Measurements from ENCODE around the gene FAM193B. TPM values are rescaled to one million over a fixed set of nuclear protein-coding genes. Genes with fewer than 3 reads are reported as not detected.

FAM193B gene
- polyA plus RNA-seq, 3 donors: 1.6 to 216 (median 1.9) TPM

- peak overlapping the region; percentile 99 for H3K9ac ChIP-seq (ENCODE audit: insufficient read depth, low read length, poor library complexity, severe bottlenecking)
- no peak for TF ChIP-seq CTCF (IDR thresholded peaks at IDR 0.05)
- intact Hi-C loops (cut with micrococcal nuclease): loop anchor here in 1 of 2 donors (2.0 kb wide), 1 partner anchor 33 kb away; no protein-coding TSS in a partner anchor
- H3K27me3 Mint-ChIP-seq (ENCODE audit: low read depth in 3 of 3): peaks cover 0 to 9% (median 3%) of the 10 kb centered on the region in 3 donors
- peak overlapping the region; percentile 99 for H3K4me2 ChIP-seq (replicated peaks; ENCODE audit: extremely low read depth, low read length, poor library complexity, severe bottlenecking)
- no peaks in the 10 kb centered on the region for H3K27me3 ChIP-seq (ENCODE audit: control insufficient read depth in 2 of 2, insufficient read depth in 2 of 2, low read length in 2 of 2)
- peak overlapping the region; percentile 99 to 100 (median 99) for H3K27ac Mint-ChIP-seq
- peaks cover 30% of the 10 kb centered on the region for H4K20me1 ChIP-seq (ENCODE audit: insufficient read depth, low read length)
- H3K4me1 Mint-ChIP-seq: peaks cover 49% of the 10 kb centered on the region
- H2AFZ ChIP-seq (ENCODE audit: insufficient read depth, low read depth, low read length, poor library complexity, severe bottlenecking): no peak overlapping the region
- H3K36me3 ChIP-seq (replicated peaks in 1 of 2; ENCODE audit: control insufficient read depth in 1 of 2, insufficient read depth in 2 of 2, low read length in 2 of 2): peaks cover 46 to 53% of the 10 kb centered on the region in 2 donors
- no peak for DNase-seq
- H3K4me3 Mint-ChIP-seq: no peak overlapping the region
- H3K4me3 ChIP-seq (replicated peaks in 1 of 3; ENCODE audit: low read depth in 2 of 3, low read length in 3 of 3): no peak overlapping the region
- WGBS (ENCODE audit: insufficient coverage): 98% methylated on average over 34 of the region's 34 CpGs
- H3K9me3 Mint-ChIP-seq: peaks cover 0 to 5% (median 0%) of the 10 kb centered on the region in 7 donors
- H3K9me3 ChIP-seq (replicated peaks in 1 of 2; ENCODE audit: control insufficient read depth in 1 of 2, insufficient read depth in 1 of 2, low read length in 2 of 2): no peaks in the 10 kb centered on the region
- peaks cover 72% of the 10 kb centered on the region for H3K79me2 ChIP-seq (ENCODE audit: insufficient read depth, low read length)
- H3K27ac ChIP-seq (ENCODE audit: low read depth in 1 of 2, low read length in 2 of 2): peak overlapping the region; percentile 98 to 100
- peaks cover 59 to 65% of the 10 kb centered on the region in 2 donors for H3K36me3 Mint-ChIP-seq
- H3K4me1 ChIP-seq (ENCODE audit: control insufficient read depth in 1 of 2, insufficient read depth in 2 of 2, low read length in 2 of 2): peaks cover 46 to 66% of the 10 kb centered on the region in 2 donors
Measured at GRCh38 chr5:177511796-177512675, 42.3 kb downstream of the FAM193B start.

- H3K9ac ChIP-seq (ENCODE audit: insufficient read depth, low read length, poor library complexity, severe bottlenecking): peak overlapping the region; percentile 99
Measured at GRCh38 chr5:177511181-177511580, 43.2 kb downstream of the FAM193B start.

More at GRCh38 chr5:177511181-177511580, 43.2 kb downstream of the FAM193B start:
- WGBS (ENCODE audit: insufficient coverage): 70% methylated on average over 5 of the region's 5 CpGs
- Histone ChIP-seq H3K4me1 (ENCODE audit: control insufficient read depth in 1 of 2, insufficient read depth in 2 of 2, low read length in 2 of 2) (peaks cover 47 to 66% of the 10 kb centered on the region in 2 donors), H3K4me3 (replicated peaks in 1 of 3; ENCODE audit: low read depth in 2 of 3, low read length in 3 of 3) (peak overlapping the region in 1 of 3 experiments; percentile 100), H3K27me3 (ENCODE audit: control insufficient read depth in 2 of 2, insufficient read depth in 2 of 2, low read length in 2 of 2) (no peaks in the 10 kb centered on the region), H2AFZ (ENCODE audit: insufficient read depth, low read depth, low read length, poor library complexity, severe bottlenecking) (peak overlapping the region; percentile 69), H3K79me2 (ENCODE audit: insufficient read depth, low read length) (peaks cover 74% of the 10 kb centered on the region), H3K9me3 (replicated peaks in 1 of 2; ENCODE audit: control insufficient read depth in 1 of 2, insufficient read depth in 1 of 2, low read length in 2 of 2) (no peaks in the 10 kb centered on the region), H4K20me1 (ENCODE audit: insufficient read depth, low read length) (peaks cover 37% of the 10 kb centered on the region), H3K36me3 (replicated peaks in 1 of 2; ENCODE audit: control insufficient read depth in 1 of 2, insufficient read depth in 2 of 2, low read length in 2 of 2) (peaks cover 46 to 57% of the 10 kb centered on the region in 2 donors), H3K4me2 (replicated peaks; ENCODE audit: extremely low read depth, low read length, poor library complexity, severe bottlenecking) (peak overlapping the region; percentile 99), H3K27ac (ENCODE audit: low read depth in 1 of 2, low read length in 2 of 2) (peak overlapping the region; percentile 98 to 100)
- intact Hi-C loops (cut with micrococcal nuclease): loop anchor here in 1 of 2 donors (2.0 kb wide), 1 partner anchor 34 kb away; no protein-coding TSS in a partner anchor
- Mint-ChIP-seq H3K9me3 (peaks cover 0 to 5% (median 0%) of the 10 kb centered on the region in 7 donors), H3K27ac (peak overlapping the region; percentile 99 to 100 (median 99)), H3K27me3 (ENCODE audit: low read depth in 3 of 3) (peaks cover 0 to 9% (median 3%) of the 10 kb centered on the region in 3 donors), H3K4me3 (peak overlapping the region in 1 of 2 donors; percentile 30), H3K36me3 (peaks cover 61 to 74% of the 10 kb centered on the region in 2 donors), H3K4me1 (peaks cover 50% of the 10 kb centered on the region)
- no peak for TF ChIP-seq CTCF (IDR thresholded peaks at IDR 0.05)
- DNase-seq: peak in 2 of 3 donors; percentile 72 to 74

All from CD14-positive monocyte (primary cell).